CD4-positive, alpha-beta T cell treated with Interleukin-4 for 1 hour (primary cell): ENCODE data around the gene SSR1.
A peak's percentile ranks its signal among the peaks of the same experiment; 100 is the strongest.
"Not testable (repeated sequence)": the region's sequence is repeated elsewhere in the genome, so short reads cannot be mapped to it uniquely, and the experiment has no call there.

Experiments used
- DNase-seq, 2 donors: peaks; one replicate each; pipeline ENCODE4 v3.0.0-alpha.2; 2020 to 2022

Gene SSR1

DNA sequence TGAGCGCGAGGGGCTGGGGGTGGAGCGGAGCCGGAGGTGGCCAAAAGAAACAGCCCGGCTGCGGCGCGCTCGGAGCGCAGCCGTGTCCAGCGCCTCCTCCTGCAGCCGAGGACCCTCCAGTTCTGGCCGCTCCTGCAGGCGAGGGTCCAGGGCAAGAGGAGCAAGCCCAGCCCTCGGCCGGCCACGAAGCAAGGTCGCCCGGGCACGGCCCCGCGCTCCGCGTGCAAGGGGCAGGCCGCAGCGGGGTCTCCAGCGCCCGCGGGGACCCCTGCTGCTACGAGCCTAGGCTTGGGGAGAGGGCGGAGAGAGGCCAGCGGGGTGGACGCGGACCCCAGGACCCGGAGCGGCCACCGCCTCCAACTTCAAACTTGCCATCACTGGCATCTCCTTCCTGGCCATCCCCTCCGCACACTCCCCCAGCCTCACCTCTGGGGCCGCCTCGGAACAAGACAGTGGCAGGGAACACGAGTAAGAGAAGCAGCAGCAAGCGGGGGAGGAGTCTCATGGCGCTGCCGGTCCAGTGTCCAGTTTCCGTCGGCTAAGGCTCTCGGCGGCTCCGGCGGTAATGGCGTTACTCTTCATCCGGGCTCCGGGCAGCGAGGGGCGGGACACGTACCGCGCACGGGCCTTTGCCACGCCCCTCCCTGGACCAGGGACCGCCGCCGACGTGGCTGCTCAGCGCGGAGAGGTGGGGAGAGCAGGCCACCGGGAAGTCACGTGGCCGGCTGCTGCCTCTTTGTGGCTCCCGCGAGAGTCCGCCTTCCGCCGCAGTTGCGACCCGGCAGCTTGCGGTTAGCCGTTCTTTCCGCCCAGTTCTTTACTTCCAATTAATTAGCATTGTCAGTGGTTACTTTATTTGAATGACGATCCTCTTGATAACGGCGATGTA lies at the start of gene SSR1:
TSS of gene SSR1 (minus strand) at position 584 of the 889 bp plus-strand sequence. CDS start at position 505, 79 bp downstream.
- peak; percentile 94 to 95 for DNase-seq

DNA sequence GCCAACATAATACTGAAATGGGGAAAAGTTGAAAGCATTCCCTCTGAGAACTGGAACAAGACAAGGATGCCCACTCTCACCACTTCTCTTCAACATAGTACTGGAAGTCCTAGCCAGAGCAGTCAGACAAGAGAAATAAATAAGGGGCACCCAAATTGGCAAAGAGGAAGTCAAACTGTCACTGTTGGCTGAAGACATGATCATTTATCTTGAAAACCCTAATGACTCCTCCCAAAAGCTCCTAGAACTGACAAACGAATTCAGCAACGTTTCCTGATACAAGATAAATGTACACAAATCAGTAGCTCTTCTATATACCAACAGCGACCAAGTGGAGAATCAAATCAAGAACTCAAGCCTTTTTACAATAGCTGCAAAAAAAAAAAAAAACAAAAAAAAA lies 38.9 kb upstream of the SSR1 start:
- not testable (repeated sequence) for DNase-seq

DNA sequence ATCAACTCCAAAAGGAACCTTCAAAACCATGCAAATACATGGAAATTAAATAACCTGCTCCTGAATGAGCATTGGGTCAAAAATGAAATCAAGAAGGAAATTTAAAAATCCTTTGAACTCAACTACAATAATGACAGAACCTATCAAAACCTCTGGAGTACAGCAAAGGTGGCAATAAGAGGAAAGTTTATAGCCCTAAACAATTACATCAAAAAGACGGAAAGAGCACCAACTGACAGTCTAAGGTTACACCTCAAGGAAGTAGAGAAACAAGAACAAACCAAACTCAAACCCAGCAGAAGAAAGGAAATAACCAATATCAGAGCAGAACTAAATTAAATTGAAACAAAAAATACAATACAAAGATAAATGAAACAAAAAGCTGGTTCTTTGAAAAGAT lies 37.6 kb upstream of the SSR1 start:
- not testable (repeated sequence) for DNase-seq

DNA sequence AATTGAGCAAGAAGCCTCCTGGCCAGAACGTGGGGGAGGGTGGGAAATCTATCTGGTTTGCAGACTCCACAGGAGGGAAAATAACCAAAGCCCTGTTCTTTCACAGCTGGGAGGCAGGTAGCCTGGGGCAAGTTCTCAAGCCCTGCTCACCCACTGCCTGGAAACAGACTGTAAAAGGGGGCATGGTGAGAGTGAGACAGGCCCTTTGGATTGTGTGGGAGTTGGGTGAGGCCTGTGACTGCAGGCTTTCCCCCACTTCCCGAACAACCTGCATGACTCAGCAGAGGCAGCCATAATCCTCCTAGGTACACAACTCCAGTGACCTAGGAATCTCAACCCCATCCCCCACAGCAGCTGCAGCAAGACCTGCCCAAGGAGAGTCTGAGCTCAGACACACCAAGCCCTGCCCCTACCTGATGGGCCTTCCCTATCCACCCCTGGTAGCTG lies 34.6 kb upstream of the SSR1 start:
- DNase-seq: not testable (repeated sequence)

DNA sequence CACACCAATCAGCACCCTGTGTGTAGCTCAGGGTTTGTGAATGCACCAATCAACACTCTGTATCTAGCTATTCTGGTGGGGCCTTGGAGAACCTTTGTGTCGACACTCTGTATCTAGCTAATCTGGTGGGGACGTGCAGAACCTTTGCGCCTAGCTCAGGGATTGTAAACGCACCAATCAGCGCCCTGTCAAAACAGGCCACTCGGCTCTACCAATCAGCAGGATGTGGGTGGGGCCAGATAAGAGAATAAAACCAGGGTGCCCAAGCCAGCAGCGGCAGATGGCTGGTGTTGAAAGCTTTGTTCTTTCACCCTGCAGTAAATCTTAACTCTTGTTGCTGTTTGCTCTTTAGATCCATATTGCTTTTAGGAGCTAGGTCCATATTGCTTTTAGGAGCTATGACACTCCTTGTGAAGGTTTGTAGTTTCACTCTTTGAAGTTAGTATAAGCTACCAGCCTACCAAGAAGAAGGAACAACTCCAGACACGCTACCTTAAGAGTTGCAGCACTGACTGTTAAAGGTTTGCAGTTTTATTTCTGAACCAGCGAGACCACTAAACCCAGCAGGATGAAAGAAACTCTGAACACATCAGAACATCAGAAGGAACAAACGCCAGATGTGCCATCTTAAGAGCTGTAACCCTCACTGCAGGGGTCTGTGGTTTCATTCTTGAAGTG lies 31.9 kb upstream of the SSR1 start:
- DNase-seq: peak in 1 of 2 donors; percentile 25

DNA sequence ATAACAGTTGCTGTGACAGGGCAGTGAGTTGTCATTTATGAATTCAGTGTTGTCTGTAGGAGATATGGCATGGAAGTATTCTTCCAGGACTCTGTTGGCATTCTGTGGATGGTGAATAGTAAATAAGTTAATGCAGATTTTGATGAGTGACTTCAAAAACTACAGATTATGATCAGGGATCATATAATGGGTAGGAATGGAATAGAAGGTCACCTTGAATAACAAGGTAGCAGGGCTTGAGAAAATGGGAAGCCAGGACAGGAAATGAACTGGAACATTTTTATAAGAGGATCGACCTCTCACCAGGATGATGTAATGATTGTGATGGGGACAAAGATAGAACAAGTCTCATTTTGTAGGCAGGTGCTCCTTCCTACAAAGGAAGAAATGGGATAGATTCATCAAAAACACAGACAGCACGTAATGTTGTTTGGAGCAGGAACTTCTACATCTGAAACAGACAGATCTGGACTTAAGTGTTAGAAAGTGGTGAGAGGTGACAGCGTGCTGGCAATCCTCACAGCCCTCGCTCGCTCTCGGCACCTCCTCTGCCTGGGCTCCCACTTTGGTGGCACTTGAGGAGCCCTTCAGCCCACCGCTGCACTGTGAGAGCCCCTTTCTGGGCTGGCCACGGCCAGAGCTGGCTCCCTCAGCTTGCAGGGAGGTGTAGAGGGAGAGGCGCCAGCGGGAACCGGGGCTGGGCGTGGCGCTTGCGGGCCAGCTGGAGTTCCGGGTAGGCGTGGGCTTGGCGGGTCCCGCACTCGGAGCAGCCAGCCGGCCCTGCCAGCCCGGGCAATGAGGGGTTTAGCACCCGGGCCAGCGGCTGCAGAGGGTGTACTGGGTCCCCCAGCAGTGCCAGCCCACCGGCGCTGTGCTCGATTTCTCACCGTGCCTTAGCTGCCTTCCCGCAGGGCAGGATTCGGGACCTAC lies 30.8 kb upstream of the SSR1 start:
- no peak for DNase-seq

DNA sequence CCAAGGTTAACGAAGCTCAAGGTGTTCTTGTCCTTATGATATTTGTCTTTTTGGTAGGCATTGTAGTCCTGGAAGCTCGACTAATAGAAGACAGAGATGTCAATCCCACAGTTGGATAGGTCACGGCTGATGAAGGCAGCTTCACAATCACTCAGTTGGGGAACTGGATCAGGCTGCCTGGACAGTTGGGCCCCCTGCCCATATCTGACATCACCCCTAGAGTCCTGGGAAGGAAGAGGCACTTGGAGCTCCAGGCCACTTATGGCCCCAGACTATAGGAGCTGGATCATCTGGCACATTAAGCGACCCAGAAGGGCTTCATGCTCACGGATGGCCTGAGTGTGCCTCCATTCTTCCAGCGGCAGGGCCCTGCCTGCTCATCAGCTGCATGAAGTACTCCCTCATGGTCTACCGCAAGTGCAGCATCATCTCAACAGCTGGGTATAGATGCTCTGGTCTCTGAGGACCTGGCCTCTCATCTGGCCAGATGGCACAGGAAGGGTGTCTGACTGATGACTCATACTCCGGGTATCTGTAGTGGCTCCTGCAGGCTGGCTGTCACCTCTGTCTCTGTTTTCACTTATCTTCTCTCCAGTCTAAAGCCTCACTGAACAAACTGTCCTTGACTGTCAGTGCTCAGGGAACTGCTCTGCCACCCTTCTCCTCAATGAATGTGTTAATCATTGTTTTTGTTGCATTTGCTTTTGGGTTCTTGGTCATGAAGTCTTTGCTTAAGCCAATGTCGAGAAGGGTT lies 29.2 kb upstream of the SSR1 start:
- DNase-seq: no peak

DNA sequence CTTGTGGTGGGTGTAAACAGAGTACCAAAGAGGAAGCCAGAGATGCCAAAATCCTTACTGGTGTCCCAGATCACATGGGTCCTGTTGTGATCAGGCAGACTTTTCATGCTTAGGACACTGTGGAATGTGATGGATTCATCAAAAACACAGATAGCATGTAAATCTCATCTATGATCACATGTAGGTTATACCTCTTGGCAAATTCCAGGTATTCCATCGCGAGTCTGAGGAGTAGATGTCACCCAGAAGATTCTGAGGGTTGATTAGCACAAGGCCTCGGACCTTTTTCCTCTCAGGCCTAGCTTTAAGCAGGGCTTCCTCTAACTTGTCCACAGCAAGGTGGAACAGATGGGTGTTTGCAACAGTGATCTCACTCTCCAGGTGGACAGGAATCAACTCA lies 28.3 kb upstream of the SSR1 start:
- no peak for DNase-seq

DNA sequence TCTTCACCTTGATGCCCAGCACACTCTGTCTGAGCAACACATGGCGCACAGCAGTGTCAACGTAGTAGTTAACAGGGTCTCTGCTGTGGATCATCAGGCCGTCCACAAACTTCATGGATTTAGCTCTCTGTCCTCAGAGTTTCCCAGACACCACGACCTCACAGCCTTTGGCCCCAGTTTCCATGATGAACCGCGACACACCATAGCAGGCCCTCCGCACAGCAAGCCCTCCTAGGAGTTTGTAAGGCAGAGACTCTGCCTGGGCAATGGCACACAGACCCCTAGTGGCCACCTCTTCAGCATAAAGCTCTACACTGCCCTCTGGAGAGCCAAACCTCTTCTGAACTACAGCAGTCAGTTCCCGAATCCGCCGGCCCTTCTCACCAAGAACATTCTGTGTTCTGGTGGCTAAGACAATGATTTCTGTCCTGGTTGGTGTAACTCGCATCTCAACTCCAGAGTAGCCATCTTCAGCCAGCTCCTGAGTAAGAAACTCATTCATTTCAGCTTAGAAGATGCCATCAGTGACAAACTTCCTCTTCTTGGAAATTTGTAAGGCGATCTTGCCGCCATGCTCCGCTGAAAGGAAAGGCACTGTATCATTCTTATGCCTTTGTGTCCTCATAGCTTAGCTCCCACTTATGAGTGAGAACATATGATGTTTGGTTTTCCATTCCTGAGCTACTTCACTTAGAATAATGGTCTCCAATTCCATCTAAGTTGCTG lies 26.2 kb upstream of the SSR1 start:
- peak; percentile 17 to 23 for DNase-seq

DNA sequence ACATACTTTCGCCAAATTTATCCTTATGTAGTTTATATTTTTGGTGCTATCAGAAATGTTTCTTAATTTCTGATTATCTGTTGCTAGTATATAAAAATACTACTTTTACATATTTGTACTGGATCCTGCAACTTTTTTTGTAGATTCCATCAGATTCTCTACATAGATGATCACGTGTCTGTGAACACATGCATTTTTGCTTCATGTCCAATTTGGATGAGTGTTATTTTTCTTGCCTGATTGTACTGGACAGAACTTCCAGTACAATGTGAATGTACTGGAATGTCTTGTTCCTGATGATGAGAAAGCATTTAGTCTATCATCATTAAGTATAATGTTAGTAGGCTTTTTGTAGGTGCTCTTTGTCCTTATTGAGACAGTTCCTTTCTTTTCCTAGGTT lies 25.0 kb upstream of the SSR1 start:
- no peak for DNase-seq

DNA sequence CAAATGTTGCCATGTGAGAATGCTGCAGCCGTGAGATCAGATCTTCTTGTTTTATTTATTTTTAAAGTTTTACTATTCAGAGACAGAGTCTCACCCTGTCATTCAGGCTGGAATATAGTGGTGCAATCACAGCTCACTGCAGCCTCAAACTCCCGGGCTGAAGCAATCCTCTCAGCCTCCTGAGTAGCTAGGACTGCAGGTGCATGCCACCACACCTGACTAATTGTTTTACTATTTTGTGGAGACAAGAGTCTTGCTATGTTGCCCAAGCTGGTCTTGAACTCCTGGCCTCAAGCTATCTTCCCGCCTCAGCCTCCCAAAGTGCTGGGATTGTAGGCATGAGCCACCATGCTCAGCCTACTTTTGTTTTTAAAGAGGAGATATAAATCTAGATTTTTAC lies 22.5 kb upstream of the SSR1 start:
- DNase-seq: no peak

DNA sequence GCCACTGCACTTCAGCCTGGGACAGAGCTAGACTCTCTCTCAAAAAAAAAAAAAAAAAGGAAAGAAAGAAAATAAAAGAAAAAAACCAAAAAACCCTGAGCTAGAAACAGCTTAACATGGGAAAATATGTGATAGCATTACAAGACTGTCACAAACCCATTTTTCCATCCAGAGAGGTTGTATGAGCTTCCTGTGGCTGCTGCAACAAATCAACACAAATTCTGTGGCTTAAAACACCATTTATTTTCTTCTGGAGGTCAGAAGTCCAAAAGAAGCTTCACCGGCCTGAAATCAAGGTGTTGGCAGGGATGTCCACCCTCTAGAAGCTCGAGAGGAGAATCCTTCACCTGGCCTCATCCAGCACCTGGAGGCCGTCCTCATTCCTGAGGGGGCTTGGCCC lies 21.7 kb upstream of the SSR1 start:
- DNase-seq: no peak

DNA sequence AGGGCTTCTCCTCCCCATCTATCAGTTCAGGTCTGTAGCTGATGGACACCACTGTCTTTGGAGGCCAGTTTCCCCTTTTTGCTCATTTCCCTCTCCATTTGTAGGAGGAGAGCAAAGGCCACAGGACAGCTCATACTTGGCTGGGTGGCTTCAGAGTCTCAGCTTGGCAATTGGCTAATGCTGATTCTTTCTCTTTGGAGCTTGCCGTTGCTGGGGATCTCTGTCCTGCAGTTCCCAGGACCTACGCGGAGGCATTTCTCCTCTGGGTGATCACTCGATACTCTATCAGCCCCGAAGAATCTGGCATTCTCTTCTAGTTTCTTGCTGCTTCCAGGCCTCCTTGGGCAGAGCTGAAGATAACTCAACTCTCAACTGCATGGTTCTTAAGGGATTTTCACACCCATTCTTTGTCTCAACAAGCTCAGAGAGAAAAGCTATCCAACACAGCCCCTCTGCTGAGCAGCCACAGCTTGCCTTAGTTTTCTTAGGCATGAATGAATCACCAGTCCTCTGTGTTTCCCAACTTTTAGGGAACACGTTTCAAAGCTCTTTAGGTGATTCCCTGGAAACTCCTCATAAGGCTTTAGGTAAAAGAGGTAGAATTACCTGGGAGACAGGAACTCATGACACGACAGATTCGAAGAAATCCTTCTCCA lies 19.2 kb upstream of the SSR1 start:
- DNase-seq: no peak

DNA sequence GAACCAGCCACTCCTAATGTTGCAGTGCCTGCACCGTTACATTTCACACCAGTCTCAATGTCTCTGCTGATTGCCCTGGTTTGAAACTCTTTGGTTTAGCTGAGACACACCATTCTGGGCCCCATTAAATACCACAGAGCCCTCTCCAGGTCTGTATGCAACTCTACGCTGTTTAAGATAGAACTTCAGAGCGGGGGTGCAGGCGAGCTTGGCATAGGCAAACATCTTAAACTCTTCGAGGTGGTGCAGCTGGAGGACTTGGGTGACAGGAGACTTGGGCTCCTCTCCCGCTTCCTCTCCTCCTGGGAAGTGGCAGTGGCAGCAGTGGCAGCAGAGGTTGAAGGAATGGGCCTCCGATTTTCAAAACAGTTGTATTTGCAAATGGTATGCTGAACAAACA lies 18.5 kb upstream of the SSR1 start:
- no peak for DNase-seq

DNA sequence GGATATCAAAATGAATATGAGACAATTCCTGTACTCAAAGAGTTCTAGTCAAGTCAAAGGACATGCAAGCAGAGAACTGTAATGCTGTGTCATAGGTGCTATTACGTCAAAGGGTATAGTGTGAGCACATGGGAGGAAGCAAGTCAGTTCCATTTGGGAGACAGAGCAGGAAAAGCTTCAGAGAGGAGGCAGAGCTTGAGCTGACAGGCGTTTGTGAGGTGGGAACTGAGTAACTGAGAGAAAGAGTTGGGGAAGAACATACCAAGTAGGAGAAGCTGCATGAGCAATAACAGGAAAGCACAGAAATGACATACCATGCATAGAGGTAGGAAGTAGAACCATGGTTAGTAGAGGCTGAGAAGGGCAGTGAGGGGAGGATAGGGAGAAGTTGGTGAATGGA lies 15.2 kb upstream of the SSR1 start:
- no peak for DNase-seq

DNA sequence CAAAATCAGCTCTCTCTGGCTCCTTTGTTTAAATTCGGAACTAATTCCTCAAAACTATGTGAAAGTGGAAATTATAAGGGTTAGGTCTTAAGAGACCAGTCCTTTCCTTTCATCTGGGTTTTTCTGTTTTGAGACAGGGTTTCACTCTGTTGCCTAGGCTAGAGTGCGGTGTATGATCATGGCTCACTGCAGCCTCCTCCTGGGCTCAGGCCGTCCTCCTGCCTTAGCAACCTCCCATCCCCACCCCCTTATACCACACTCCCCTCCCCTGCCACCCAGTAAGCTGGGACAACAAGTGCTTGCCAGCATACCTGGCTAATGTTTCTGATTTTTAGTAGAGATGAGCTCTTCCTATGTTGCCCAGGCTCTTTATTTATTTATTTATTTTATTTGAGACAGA lies 12.8 kb upstream of the SSR1 start:
- DNase-seq: no peak

DNA sequence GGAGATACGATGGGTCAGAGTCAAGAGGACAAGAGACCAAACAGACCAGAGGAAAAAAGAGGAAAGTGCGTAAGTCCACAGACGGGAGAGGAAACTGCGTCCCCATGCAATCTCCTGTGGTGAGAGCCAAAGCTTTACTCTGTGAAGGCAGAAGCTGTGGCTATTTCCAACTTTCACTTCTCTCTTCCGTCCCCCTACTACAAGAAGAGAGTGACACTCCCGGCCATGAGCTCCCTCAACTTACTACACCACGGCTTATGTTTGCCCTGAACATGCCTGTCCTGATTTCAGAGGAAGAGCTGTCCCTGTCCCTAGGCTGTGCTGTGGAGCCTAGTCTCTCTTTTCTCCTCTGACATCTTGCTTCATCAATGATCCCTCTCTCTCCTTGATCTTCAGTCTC lies 11.5 kb upstream of the SSR1 start:
- peak in 1 of 2 donors; percentile 46 for DNase-seq

DNA sequence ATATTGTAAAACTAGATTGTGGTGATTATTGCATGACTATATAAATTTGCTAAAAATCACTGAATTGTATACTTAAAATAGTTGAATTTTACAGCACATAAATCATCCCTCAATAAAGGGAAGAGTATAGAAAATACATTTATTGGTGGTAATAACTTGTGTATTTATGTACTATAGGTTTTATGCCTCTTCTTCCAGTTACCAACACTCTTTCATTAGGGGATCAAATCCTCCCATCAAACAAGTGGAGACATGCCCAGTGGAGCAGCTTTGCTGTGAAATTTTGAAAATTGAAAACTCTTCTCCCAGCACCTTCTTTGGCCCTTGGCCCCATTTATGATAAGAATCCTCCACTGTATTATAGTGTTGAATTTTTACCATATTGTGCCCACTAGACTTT lies 10.1 kb upstream of the SSR1 start:
- DNase-seq: no peak

DNA sequence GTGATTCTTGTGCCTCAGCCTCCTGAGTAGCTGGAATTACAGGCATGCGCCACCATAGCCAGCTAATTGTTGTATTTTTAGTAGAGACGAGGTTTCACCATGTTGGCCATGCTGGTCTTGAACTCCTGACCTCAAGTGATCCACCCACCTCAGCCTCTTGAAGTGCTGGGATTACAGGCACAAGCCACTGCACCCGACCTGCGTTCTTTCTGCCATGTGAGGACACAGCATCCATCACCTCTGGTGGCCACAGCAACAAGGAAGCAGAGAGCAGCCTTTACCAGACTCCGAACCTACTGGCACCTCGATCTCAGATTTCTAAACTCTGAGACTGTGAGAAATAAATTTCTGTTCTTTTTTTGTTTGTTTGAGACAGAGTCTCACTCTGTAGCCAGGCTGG lies 8.9 kb upstream of the SSR1 start:
- DNase-seq: not testable (repeated sequence)

DNA sequence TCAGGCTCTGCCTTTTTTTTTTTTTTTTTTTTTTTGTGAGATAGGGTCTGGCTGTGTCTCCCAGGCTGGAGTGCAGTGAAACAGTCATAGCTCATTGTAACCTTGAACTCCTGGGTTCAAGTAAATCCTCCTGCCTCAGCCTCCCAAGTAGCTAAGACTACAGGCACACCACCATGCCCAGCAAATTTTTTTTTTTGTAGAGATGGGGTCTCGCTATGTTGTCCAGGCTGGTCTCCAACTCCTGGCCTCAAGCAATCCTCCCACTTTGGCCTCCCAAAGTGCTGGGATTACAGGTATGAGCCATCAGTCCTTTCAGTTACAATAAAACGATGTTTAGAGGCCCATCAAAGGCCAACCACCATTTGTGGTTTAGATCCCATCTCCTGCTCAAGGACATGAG lies 6.4 kb upstream of the SSR1 start:
- not testable (repeated sequence) for DNase-seq

DNA sequence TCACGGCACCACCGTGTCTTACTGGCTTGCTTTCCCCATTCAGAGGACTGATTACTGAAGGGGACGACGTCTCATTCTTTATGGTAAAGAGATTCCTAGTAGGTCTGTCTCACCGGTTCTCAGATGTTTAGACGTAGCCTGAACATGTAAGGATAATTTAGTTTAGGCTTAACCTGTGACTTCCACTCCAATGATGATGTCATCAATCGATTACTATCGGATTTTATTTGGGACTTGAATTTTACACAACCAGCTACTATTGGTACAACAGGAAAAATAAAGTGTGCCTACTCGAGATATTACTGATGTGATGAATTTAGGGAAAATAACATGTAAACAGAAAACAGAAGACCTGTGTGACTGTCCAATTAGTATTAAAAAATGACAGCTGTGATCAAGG lies 4.5 kb upstream of the SSR1 start:
- DNase-seq: no peak
